ENCODE measurements around the gene POLR3B. TPM values are rescaled to one million over a fixed set of nuclear protein-coding genes. Genes with fewer than 3 reads are reported as not detected.

Gene POLR3B
- total and polyA plus RNA-seq, 9 of the 15 experiments (the other 6 are each of a cell fraction or from before 2014, with no cell fraction given), result 7.6 to 17.9 (median 14.4) TPM

DNA sequence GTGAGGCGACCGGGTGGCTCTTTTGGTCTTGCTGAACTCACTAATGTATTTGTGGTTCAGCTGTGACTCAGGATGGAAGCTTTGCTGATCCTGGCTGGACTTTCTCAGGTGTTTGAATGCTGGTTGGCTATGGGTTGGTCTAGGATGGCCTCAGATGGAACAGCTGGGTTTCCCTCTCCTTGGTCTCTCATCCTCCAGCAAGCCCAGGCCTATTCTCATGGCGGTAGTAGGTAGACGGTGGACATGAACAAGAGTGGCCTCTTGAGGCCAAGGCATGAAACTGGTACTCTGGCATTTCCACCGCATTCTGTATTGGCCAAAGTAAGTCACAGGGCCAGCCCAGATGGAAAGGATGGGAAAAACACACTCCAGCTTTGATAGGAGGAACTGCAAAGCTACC, 11.8 kb upstream of the POLR3B start (continued):
- TF ChIP-seq, protein P1, sequence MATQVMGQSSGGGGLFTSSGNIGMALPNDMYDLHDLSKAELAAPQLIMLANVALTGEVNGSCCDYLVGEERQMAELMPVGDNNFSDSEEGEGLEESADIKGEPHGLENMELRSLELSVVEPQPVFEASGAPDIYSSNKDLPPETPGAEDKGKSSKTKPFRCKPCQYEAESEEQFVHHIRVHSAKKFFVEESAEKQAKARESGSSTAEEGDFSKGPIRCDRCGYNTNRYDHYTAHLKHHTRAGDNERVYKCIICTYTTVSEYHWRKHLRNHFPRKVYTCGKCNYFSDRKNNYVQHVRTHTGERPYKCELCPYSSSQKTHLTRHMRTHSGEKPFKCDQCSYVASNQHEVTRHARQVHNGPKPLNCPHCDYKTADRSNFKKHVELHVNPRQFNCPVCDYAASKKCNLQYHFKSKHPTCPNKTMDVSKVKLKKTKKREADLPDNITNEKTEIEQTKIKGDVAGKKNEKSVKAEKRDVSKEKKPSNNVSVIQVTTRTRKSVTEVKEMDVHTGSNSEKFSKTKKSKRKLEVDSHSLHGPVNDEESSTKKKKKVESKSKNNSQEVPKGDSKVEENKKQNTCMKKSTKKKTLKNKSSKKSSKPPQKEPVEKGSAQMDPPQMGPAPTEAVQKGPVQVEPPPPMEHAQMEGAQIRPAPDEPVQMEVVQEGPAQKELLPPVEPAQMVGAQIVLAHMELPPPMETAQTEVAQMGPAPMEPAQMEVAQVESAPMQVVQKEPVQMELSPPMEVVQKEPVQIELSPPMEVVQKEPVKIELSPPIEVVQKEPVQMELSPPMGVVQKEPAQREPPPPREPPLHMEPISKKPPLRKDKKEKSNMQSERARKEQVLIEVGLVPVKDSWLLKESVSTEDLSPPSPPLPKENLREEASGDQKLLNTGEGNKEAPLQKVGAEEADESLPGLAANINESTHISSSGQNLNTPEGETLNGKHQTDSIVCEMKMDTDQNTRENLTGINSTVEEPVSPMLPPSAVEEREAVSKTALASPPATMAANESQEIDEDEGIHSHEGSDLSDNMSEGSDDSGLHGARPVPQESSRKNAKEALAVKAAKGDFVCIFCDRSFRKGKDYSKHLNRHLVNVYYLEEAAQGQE (IDR thresholded peaks at IDR 0.05; ENCODE audit: borderline replicate concordance), result peak; percentile 37; the same call in 1 of the 2 replicates
- TF ChIP-seq, protein P1 (CRISPR knock-in tag; IDR thresholded peaks at IDR 0.05; ENCODE audit: low read depth), result no peak

DNA sequence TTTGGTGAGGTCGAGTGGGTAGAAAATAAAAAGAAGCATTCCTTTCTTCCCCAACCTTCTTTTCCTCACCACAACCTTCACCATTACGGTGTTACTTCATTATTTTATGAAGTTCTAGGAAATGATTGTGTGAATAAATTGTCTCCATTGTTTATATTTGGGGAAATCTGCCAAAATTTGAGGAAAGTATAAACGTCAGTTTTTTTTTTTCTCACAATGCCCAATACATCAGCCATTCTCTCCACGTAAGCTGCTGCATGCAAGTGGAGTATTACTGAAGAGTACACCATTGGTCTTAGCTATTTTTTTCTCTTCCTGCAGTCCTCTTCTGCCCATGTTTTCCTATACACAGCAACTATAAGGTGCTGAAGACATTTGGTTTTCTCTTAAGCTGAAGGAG, 9.1 kb upstream of the POLR3B start:
- Histone ChIP-seq H3K36me3 (ENCODE audit: control insufficient read depth, insufficient read depth, low read length) (no peaks in the 10 kb centered on the region), H2AFZ (ENCODE audit: low read depth, low read length) (no peak overlapping the region), H3K4me3 (no peak overlapping the region), H3K27ac (ENCODE audit: extremely low read depth, low read depth, low read length) (no peak overlapping the region), H3K79me2 (ENCODE audit: control insufficient read depth, insufficient read depth, low read length) (no peaks in the 10 kb centered on the region), H3K9me3 (replicated peaks; ENCODE audit: control insufficient read depth, insufficient read depth, low read depth, low read length) (no peaks in the 10 kb centered on the region), H3K9me1 (ENCODE audit: control insufficient read depth, insufficient read depth, low read length) (no peaks in the 10 kb centered on the region), H4K20me1 (replicated peaks; ENCODE audit: control insufficient read depth, insufficient read depth, low read length) (no peaks in the 10 kb centered on the region), H3K4me1 (replicated peaks in 1 of 2; ENCODE audit: control insufficient read depth in 2 of 2, insufficient read depth in 2 of 2, low read length in 2 of 2) (no peaks in the 10 kb centered on the region), H3K4me2 (ENCODE audit: insufficient read depth, low read length) (no peak overlapping the region), H3K27me3 (ENCODE audit: control insufficient read depth in 2 of 2, insufficient read depth in 2 of 2, low read length in 2 of 2) (peaks cover 18% of the 10 kb centered on the region in 2 experiments; a peak in 4 of 5 replicates), H3K9ac (ENCODE audit: insufficient read depth in 1 of 2, low read depth in 2 of 2, low read length in 2 of 2) (no peak overlapping the region)
- WGBS (ENCODE audit: insufficient coverage, low coverage, missing lambda C conversion rate), result 9% methylated on average over 4 of the region's 4 CpGs
- TF ChIP-seq, protein P2, sequence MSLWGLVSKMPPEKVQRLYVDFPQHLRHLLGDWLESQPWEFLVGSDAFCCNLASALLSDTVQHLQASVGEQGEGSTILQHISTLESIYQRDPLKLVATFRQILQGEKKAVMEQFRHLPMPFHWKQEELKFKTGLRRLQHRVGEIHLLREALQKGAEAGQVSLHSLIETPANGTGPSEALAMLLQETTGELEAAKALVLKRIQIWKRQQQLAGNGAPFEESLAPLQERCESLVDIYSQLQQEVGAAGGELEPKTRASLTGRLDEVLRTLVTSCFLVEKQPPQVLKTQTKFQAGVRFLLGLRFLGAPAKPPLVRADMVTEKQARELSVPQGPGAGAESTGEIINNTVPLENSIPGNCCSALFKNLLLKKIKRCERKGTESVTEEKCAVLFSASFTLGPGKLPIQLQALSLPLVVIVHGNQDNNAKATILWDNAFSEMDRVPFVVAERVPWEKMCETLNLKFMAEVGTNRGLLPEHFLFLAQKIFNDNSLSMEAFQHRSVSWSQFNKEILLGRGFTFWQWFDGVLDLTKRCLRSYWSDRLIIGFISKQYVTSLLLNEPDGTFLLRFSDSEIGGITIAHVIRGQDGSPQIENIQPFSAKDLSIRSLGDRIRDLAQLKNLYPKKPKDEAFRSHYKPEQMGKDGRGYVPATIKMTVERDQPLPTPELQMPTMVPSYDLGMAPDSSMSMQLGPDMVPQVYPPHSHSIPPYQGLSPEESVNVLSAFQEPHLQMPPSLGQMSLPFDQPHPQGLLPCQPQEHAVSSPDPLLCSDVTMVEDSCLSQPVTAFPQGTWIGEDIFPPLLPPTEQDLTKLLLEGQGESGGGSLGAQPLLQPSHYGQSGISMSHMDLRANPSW (CRISPR knock-in tag; IDR thresholded peaks at IDR 0.05), result no peak
- no TSS peak for BruUV-seq (replicated peaks)
- FAIRE-seq (no peak), ATAC-seq (no peak), DNase-seq (ENCODE audit: extremely low read depth in 1 of 4, low spot score in 3 of 4) (no peak)
- CTCF ChIA-PET (ENCODE audit: low intra/inter-chr PET ratio), result interaction anchor here (0.6 kb wide), 1 partner anchor 122 kb away, joined by 5 read pairs; no protein-coding TSS in a partner anchor
- in situ Hi-C loops (cut with MboI), result no loop called here
- POLR2A ChIA-PET, result no interaction called here
- intact Hi-C loops (cut with micrococcal nuclease), result no loop called here

Measured in K562 (cell line).